HepG2 (cell line): Measurements from ENCODE around the gene NOB1. TPM values are rescaled to one million over a fixed set of nuclear protein-coding genes. Genes with fewer than 3 reads are reported as not detected.
A peak's percentile ranks its signal among the peaks of the same experiment; 100 is the strongest.

ENCODE experiments used
- ARID3A ChIP-seq: IDR thresholded peaks from 2 replicates; pipeline ENCODE4 v1.6.1; 2012; ENCODE audit warnings: low read depth, low read length, improper control_type of control experiment
- CHD4 ChIP-seq: fragments of 200-600 bp; sonication (generic); IDR thresholded peaks from 2 replicates; pipeline ENCODE4 v1.7.0; 2017; ENCODE audit warnings: mild to moderate bottlenecking, low read length, borderline replicate concordance
- DRAP1 ChIP-seq: IDR thresholded peaks from 2 replicates; pipeline ENCODE4 v1.6.1; 2016; ENCODE audit warnings: missing genetic modification reagents, missing compliant biosample characterization
- EP300 ChIP-seq, 3 experiments: sonication (generic) in 1 of 3; formaldehyde crosslinking in 1 of 3; IDR thresholded peaks; 2 replicates each; pipeline versions ENCODE4 v1.5.1 to v1.6.1; 2011 to 2020; ENCODE audit warnings: low read depth in 2 of 3, low read length in 2 of 3, borderline replicate concordance in 1 of 3, improper control_type of control experiment in 1 of 3, mild to moderate bottlenecking in 1 of 3, missing genetic modification reagents in 1 of 3, moderate library complexity in 1 of 3
- FOXM1 ChIP-seq: sonication (generic); formaldehyde crosslinking; IDR thresholded peaks from 2 replicates; pipeline ENCODE4 v1.5.0; 2020; ENCODE audit warnings: missing genetic modification reagents
- ISX ChIP-seq: sonication (generic); formaldehyde crosslinking; conservative IDR thresholded peaks from 2 replicates; pipeline ENCODE4 v1.5.0; 2020; ENCODE audit warnings: missing genetic modification reagents
- SATB2 ChIP-seq: sonication (generic); formaldehyde crosslinking; IDR thresholded peaks from 2 replicates; pipeline ENCODE4 v1.5.0; 2020; ENCODE audit warnings: missing genetic modification reagents
- SMAD9 ChIP-seq: sonication (generic); formaldehyde crosslinking; IDR thresholded peaks from 2 replicates; pipeline ENCODE4 v1.5.1; 2020; ENCODE audit warnings: mild to moderate bottlenecking, missing genetic modification reagents
- TEAD2 ChIP-seq: sonication (generic); formaldehyde crosslinking; IDR thresholded peaks from 2 replicates; pipeline ENCODE4 v1.9.0; 2021; ENCODE audit warnings: missing genetic modification reagents
- TERF1 ChIP-seq: sonication (generic); formaldehyde crosslinking; IDR thresholded peaks from 2 replicates; pipeline ENCODE4 v1.8.0; 2022; ENCODE audit warnings: mild to moderate bottlenecking, missing genetic modification reagents, moderate library complexity
- THAP11 ChIP-seq: IDR thresholded peaks from 2 replicates; pipeline ENCODE4 v1.6.1; 2016; ENCODE audit warnings: missing biosample characterization, missing genetic modification reagents
- THYN1 ChIP-seq: sonication (generic); formaldehyde crosslinking; IDR thresholded peaks from 2 replicates; pipeline ENCODE4 v1.8.1; 2023; ENCODE audit warnings: low read depth, mild to moderate bottlenecking, moderate library complexity, missing genetic modification reagents, borderline replicate concordance
- ZBTB20 ChIP-seq: sonication (generic); formaldehyde crosslinking; IDR thresholded peaks from 2 replicates; pipeline ENCODE4 v1.8.1; 2023; ENCODE audit warnings: missing genetic modification reagents, low read depth, mild to moderate bottlenecking, borderline replicate concordance
- ZBTB26 ChIP-seq: IDR thresholded peaks from 2 replicates; pipeline ENCODE4 v1.6.1; 2016; ENCODE audit warnings: missing compliant biosample characterization, missing genetic modification reagents, borderline replicate concordance
- ZMYM2 ChIP-seq: sonication (generic); formaldehyde crosslinking; IDR thresholded peaks from 2 replicates; pipeline ENCODE4 v1.8.0; 2022; ENCODE audit warnings: mild to moderate bottlenecking, missing genetic modification reagents
- ZNF10 ChIP-seq: sonication (generic); formaldehyde crosslinking; IDR thresholded peaks from 2 replicates; pipeline ENCODE4 v1.4.0; 2020; ENCODE audit warnings: mild to moderate bottlenecking, low read depth, missing genetic modification reagents, borderline replicate concordance
- ZNF337 ChIP-seq: sonication (generic); formaldehyde crosslinking; IDR thresholded peaks from 2 replicates; pipeline ENCODE4 v1.5.1; 2020; ENCODE audit warnings: missing genetic modification reagents, low read depth, mild to moderate bottlenecking, borderline replicate concordance
- ZNF468 ChIP-seq: sonication (generic); formaldehyde crosslinking; IDR thresholded peaks from 2 replicates; pipeline ENCODE4 v1.8.0; 2022; ENCODE audit warnings: mild to moderate bottlenecking, moderate library complexity, missing genetic modification reagents
- ZNF629 ChIP-seq: sonication (generic); formaldehyde crosslinking; conservative IDR thresholded peaks from 2 replicates; pipeline ENCODE4 v1.5.0; 2020; ENCODE audit warnings: missing genetic modification reagents
- ZNF782 ChIP-seq: sonication (generic); formaldehyde crosslinking; IDR thresholded peaks from 2 replicates; pipeline ENCODE4 v1.4.0; 2020; ENCODE audit warnings: missing genetic modification reagents, mild to moderate bottlenecking, borderline replicate concordance
- ZNF816 ChIP-seq: sonication (generic); formaldehyde crosslinking; IDR thresholded peaks from 2 replicates; pipeline ENCODE4 v1.8.0; 2022; ENCODE audit warnings: missing genetic modification reagents, mild to moderate bottlenecking, borderline replicate concordance
- ZSCAN20 ChIP-seq: sonication (generic); formaldehyde crosslinking; IDR thresholded peaks from 2 replicates; pipeline ENCODE4 v1.4.0; 2020; ENCODE audit warnings: missing genetic modification reagents, mild to moderate bottlenecking, borderline replicate concordance
- polyA plus RNA-seq, 8 experiments: library from polyadenylated mRNA; depleted of rRNA in 3 of 8; stranded (reverse) in 7 of 8; unstranded in 1 of 8; fragments of >200 nt; fragmentation: Illumina TruSeq in 4 of 8; extraction: Trizol in 4 of 8; gene quantifications; 2 replicates each; pipeline versions ENCODE4 v1.2.1 to v1.2.3, GENCODE V29; 2011 to 2016; ENCODE audit warnings: low read depth in 4 of 8, missing spikeins in 1 of 8, mixed read lengths in 1 of 8; ENCODE audit not compliant: insufficient read depth in 1 of 8
- total RNA-seq, 5 experiments: library from RNA; depleted of rRNA; stranded (reverse); fragments of >200 nt; fragmentation: Illumina TruSeq; extraction: Trizol; gene quantifications; 2 replicates each; pipeline ENCODE4 v1.2.3, GENCODE V29; 2016; ENCODE audit warnings: low read depth in 1 of 5

NOB1 gene
- total and polyA plus RNA-seq, 2 of the 13 experiments (the other 11 are each of a cell fraction or from before 2014, with no cell fraction given) = 47.1 to 162 TPM

- TF ChIP-seq DRAP1 (CRISPR knock-in tag) = no peak
- peak; percentile 24; the same call in 1 of the 2 replicates for TF ChIP-seq ZSCAN20 (CRISPR knock-in tag)
- TF ChIP-seq THAP11 (CRISPR knock-in tag) = no peak
- no peak for TF ChIP-seq EP300 (IDR thresholded peaks at IDR 0.05; ENCODE audit: low read depth in 2 of 2, low read length in 2 of 2)
- no peak for TF ChIP-seq EP300 (CRISPR knock-in tag; IDR thresholded peaks at IDR 0.05; ENCODE audit: borderline replicate concordance)
- 0 out of 2 replicates have a peak, but pooled peaks have one; percentile 16 for TF ChIP-seq ISX (CRISPR knock-in tag)
- no peak for TF ChIP-seq ARID3A
- TF ChIP-seq TEAD2 = no peak
- TF ChIP-seq ZNF629 = peak; percentile 98
- no peak for TF ChIP-seq ZNF337
- TF ChIP-seq ZNF10 (CRISPR knock-in tag) = no peak
- TF ChIP-seq ZNF468 (CRISPR knock-in tag) = no peak
- no peak for TF ChIP-seq TERF1 (CRISPR knock-in tag)
- 0 out of 2 replicates have a peak, but pooled peaks have one; percentile 16 for TF ChIP-seq ZNF816 (CRISPR knock-in tag)
- no peak for TF ChIP-seq THYN1 (CRISPR knock-in tag)
- TF ChIP-seq ZBTB26 (CRISPR knock-in tag) = no peak
- TF ChIP-seq CHD4 = peak; percentile 80; the same call in 1 of the 2 replicates
- TF ChIP-seq SMAD9 (CRISPR knock-in tag) = no peak
- 0 out of 2 replicates have a peak, but pooled peaks have one; percentile 1 for TF ChIP-seq ZNF782 (CRISPR knock-in tag)
- no peak for TF ChIP-seq ZBTB20 (CRISPR knock-in tag)
- TF ChIP-seq SATB2 (CRISPR knock-in tag) = 0 out of 2 replicates have a peak, but pooled peaks have one; percentile 29
- TF ChIP-seq ZMYM2 (CRISPR knock-in tag) = peak; percentile 40; the same call in 1 of the 2 replicates
- TF ChIP-seq FOXM1 (CRISPR knock-in tag) = no peak
Measured at GRCh38 chr16:69754143-69754468, 620 bp downstream of the NOB1 start (continued).
